Measurements from ENCODE around the gene C19orf12.
A peak's percentile ranks its signal among the peaks of the same experiment; 100 is the strongest.

- TF ChIP-seq MAX (IDR thresholded peaks at IDR 0.05) (no peak), CREB1 (IDR thresholded peaks at IDR 0.05; ENCODE audit: low read depth) (no peak), YY1 (IDR thresholded peaks at IDR 0.05; ENCODE audit: low read depth) (no peak), TAF1 (IDR thresholded peaks at IDR 0.05; ENCODE audit: low read depth) (no peak), EP300 (IDR thresholded peaks at IDR 0.05; ENCODE audit: borderline replicate concordance) (no peak), EGR1 (IDR thresholded peaks at IDR 0.05) (no peak), NFIC (IDR thresholded peaks at IDR 0.05) (0 out of 2 replicates have a peak, but pooled peaks have one; percentile 6), CEBPB (IDR thresholded peaks at IDR 0.05) (no peak), TCF12 (IDR thresholded peaks at IDR 0.05; ENCODE audit: low read depth) (no peak), RAD21 (IDR thresholded peaks at IDR 0.05; ENCODE audit: low read depth) (no peak)
- TF ChIP-seq, protein P1, sequence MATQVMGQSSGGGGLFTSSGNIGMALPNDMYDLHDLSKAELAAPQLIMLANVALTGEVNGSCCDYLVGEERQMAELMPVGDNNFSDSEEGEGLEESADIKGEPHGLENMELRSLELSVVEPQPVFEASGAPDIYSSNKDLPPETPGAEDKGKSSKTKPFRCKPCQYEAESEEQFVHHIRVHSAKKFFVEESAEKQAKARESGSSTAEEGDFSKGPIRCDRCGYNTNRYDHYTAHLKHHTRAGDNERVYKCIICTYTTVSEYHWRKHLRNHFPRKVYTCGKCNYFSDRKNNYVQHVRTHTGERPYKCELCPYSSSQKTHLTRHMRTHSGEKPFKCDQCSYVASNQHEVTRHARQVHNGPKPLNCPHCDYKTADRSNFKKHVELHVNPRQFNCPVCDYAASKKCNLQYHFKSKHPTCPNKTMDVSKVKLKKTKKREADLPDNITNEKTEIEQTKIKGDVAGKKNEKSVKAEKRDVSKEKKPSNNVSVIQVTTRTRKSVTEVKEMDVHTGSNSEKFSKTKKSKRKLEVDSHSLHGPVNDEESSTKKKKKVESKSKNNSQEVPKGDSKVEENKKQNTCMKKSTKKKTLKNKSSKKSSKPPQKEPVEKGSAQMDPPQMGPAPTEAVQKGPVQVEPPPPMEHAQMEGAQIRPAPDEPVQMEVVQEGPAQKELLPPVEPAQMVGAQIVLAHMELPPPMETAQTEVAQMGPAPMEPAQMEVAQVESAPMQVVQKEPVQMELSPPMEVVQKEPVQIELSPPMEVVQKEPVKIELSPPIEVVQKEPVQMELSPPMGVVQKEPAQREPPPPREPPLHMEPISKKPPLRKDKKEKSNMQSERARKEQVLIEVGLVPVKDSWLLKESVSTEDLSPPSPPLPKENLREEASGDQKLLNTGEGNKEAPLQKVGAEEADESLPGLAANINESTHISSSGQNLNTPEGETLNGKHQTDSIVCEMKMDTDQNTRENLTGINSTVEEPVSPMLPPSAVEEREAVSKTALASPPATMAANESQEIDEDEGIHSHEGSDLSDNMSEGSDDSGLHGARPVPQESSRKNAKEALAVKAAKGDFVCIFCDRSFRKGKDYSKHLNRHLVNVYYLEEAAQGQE (IDR thresholded peaks at IDR 0.05; ENCODE audit: low read depth): no peak
- TF ChIP-seq, protein P2, sequence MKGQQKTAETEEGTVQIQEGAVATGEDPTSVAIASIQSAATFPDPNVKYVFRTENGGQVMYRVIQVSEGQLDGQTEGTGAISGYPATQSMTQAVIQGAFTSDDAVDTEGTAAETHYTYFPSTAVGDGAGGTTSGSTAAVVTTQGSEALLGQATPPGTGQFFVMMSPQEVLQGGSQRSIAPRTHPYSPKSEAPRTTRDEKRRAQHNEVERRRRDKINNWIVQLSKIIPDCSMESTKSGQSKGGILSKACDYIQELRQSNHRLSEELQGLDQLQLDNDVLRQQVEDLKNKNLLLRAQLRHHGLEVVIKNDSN (IDR thresholded peaks at IDR 0.05): no peak
Observed at GRCh38 chr19:29662604-29663404, 52.3 kb downstream of the C19orf12 start.

Measured in Ishikawa (cell line).